Measurements from ENCODE around the gene ADM. TPM values are rescaled to one million over a fixed set of nuclear protein-coding genes. Genes with fewer than 3 reads are reported as not detected.

Gene ADM
- polyA plus RNA-seq, 1 experiment, result 247 TPM

GRCh38 chr11:10272132-10272531, 32.7 kb upstream of the ADM start:
- Histone ChIP-seq H3K4me3 (ENCODE audit: low read depth, low read length) (no peak overlapping the region), H3K27ac (ENCODE audit: low read depth, low read length) (no peak overlapping the region), H3K27me3 (ENCODE audit: control insufficient read depth, insufficient read depth, low read length) (no peaks in the 10 kb centered on the region), H3K9me3 (ENCODE audit: control insufficient read depth, insufficient read depth, low read length) (no peaks in the 10 kb centered on the region)
- no peak for TF ChIP-seq CTCF (IDR thresholded peaks at IDR 0.05; ENCODE audit: low read depth, low read length)
- DNase-seq (ENCODE audit: low read depth, low spot score), result no peak
- POLR2A ChIA-PET, result no interaction called here
- CTCF ChIA-PET, result no interaction called here

GRCh38 chr11:10273738-10274137, 31.1 kb upstream of the ADM start:
- DNase-seq (ENCODE audit: low read depth, low spot score), result no peak
- CTCF ChIA-PET, result interaction anchor here (0.8 to 1.2 kb wide), 2 partner anchors 65 to 66 kb away, joined by 3 read pairs; no protein-coding TSS in a partner anchor
- POLR2A ChIA-PET, result no interaction called here
- Histone ChIP-seq H3K4me3 (ENCODE audit: low read depth, low read length) (no peak overlapping the region), H3K27me3 (ENCODE audit: control insufficient read depth, insufficient read depth, low read length) (no peaks in the 10 kb centered on the region), H3K9me3 (ENCODE audit: control insufficient read depth, insufficient read depth, low read length) (no peaks in the 10 kb centered on the region), H3K27ac (ENCODE audit: low read depth, low read length) (no peak overlapping the region)
- TF ChIP-seq CTCF (IDR thresholded peaks at IDR 0.05; ENCODE audit: low read depth, low read length), result no peak

- no peak for TF ChIP-seq CTCF (IDR thresholded peaks at IDR 0.05; ENCODE audit: low read depth, low read length)
- H3K27ac ChIP-seq (ENCODE audit: low read depth, low read length), result no peak overlapping the region
- ChIA-PET POLR2A (interaction anchor here (0.6 kb wide), 1 partner anchor 27 kb away, joined by 3 read pairs; no protein-coding TSS in a partner anchor), CTCF (no interaction called here)
- no peaks in the 10 kb centered on the region for H3K9me3 ChIP-seq (ENCODE audit: control insufficient read depth, insufficient read depth, low read length)
- no peak overlapping the region for H3K4me3 ChIP-seq (ENCODE audit: low read depth, low read length)
- H3K27me3 ChIP-seq (ENCODE audit: control insufficient read depth, insufficient read depth, low read length), result no peaks in the 10 kb centered on the region
- DNase-seq (ENCODE audit: low read depth, low spot score), result no peak
Observed at GRCh38 chr11:10274726-10275125, 30.1 kb upstream of the ADM start.

DNA sequence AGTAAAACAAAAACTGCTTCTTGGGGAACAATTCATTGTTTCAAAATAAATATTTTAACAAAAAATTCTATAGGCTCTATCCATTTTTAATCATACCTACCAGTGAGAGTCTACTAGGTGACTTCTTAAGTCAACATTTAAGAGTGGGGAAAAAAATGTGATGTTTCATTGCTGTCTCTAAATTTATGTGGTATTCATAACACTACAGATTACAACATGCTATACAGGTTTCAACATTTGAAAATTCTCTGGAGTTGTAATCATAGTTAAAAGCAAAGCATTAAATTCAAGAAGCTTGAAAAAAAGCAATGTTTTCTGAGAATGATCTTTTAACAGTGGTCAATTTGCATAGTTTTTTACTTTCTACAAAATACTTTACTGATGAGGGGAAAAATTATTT, 29.2 kb upstream of the ADM start:
- H3K27ac ChIP-seq (ENCODE audit: low read depth, low read length), result no peak overlapping the region
- ChIA-PET CTCF (no interaction called here), POLR2A (no interaction called here)
- DNase-seq (ENCODE audit: low read depth, low spot score), result no peak
- no peak overlapping the region for H3K4me3 ChIP-seq (ENCODE audit: low read depth, low read length)
- no peaks in the 10 kb centered on the region for H3K9me3 ChIP-seq (ENCODE audit: control insufficient read depth, insufficient read depth, low read length)
- H3K27me3 ChIP-seq (ENCODE audit: control insufficient read depth, insufficient read depth, low read length), result no peaks in the 10 kb centered on the region
- TF ChIP-seq CTCF (IDR thresholded peaks at IDR 0.05; ENCODE audit: low read depth, low read length), result no peak

- CTCF ChIA-PET, result no interaction called here
- POLR2A ChIA-PET, result no interaction called here
- H3K27me3 ChIP-seq (ENCODE audit: control insufficient read depth, insufficient read depth, low read length), result no peaks in the 10 kb centered on the region
Observed at GRCh38 chr11:10282117-10282516, 22.8 kb upstream of the ADM start.

More at GRCh38 chr11:10282117-10282516, 22.8 kb upstream of the ADM start:
- H3K4me3 ChIP-seq (ENCODE audit: low read depth, low read length), result no peak overlapping the region
- no peak for TF ChIP-seq CTCF (IDR thresholded peaks at IDR 0.05; ENCODE audit: low read depth, low read length)
- H3K9me3 ChIP-seq (ENCODE audit: control insufficient read depth, insufficient read depth, low read length), result no peaks in the 10 kb centered on the region
- no peak for DNase-seq (ENCODE audit: low read depth, low spot score)
- H3K27ac ChIP-seq (ENCODE audit: low read depth, low read length), result no peak overlapping the region

Data from AG04450 (cell line).